Measurements from ENCODE around the gene UBE2O.

The UBE2O gene

GRCh38 chr17:76371656-76372628 is 81.0 kb downstream of the UBE2O start:
- Histone ChIP-seq H3K4me1 (ENCODE audit: insufficient read depth, low read length, severe bottlenecking) (peaks cover 10% of the 10 kb centered on the region), H3K27me3 (ENCODE audit: insufficient read depth, low read length) (no peaks in the 10 kb centered on the region), H3F3A (ENCODE audit: insufficient read depth, low read length) (no peaks in the 10 kb centered on the region), H4K20me1 (ENCODE audit: insufficient read depth, low read length) (no peaks in the 10 kb centered on the region), H3K9me2 (ENCODE audit: low read depth, low read length) (no peaks in the 10 kb centered on the region), H3K4me3 (ENCODE audit: low read depth, low read length, poor library complexity, severe bottlenecking) (no peak overlapping the region), H3K4me2 (ENCODE audit: low read length) (no peak overlapping the region), H3K36me3 (ENCODE audit: insufficient read depth, low read length) (no peaks in the 10 kb centered on the region), H3K9ac (ENCODE audit: low read length) (no peak overlapping the region), H2AFZ (ENCODE audit: low read length) (no peak overlapping the region), H3K27ac (ENCODE audit: low read depth, low read length, poor library complexity, severe bottlenecking) (no peak overlapping the region), H3K9me3 (ENCODE audit: low read length) (no peaks in the 10 kb centered on the region), H3K79me2 (ENCODE audit: insufficient read depth, low read length) (no peaks in the 10 kb centered on the region)
- TF ChIP-seq EZH2 (IDR thresholded peaks at IDR 0.05; ENCODE audit: borderline replicate concordance, low read length) = no peak
- no peak for TF ChIP-seq CTCF (IDR thresholded peaks at IDR 0.05; ENCODE audit: low read length)

GRCh38 chr17:76370261-76370993 is 82.5 kb downstream of the UBE2O start:
- Histone ChIP-seq H3K9ac (ENCODE audit: low read length) (no peak overlapping the region), H3K9me2 (ENCODE audit: low read depth, low read length) (no peaks in the 10 kb centered on the region), H2AFZ (ENCODE audit: low read length) (no peak overlapping the region), H3K36me3 (ENCODE audit: insufficient read depth, low read length) (no peaks in the 10 kb centered on the region), H3K4me2 (ENCODE audit: low read length) (no peak overlapping the region), H3K27ac (ENCODE audit: low read depth, low read length, poor library complexity, severe bottlenecking) (no peak overlapping the region), H4K20me1 (ENCODE audit: insufficient read depth, low read length) (no peaks in the 10 kb centered on the region), H3K4me3 (ENCODE audit: low read depth, low read length, poor library complexity, severe bottlenecking) (no peak overlapping the region), H3K4me1 (ENCODE audit: insufficient read depth, low read length, severe bottlenecking) (peaks cover 10% of the 10 kb centered on the region), H3K9me3 (ENCODE audit: low read length) (no peaks in the 10 kb centered on the region), H3K27me3 (ENCODE audit: insufficient read depth, low read length) (no peaks in the 10 kb centered on the region), H3F3A (ENCODE audit: insufficient read depth, low read length) (no peaks in the 10 kb centered on the region), H3K79me2 (ENCODE audit: insufficient read depth, low read length) (no peaks in the 10 kb centered on the region)
- TF ChIP-seq EZH2 (IDR thresholded peaks at IDR 0.05; ENCODE audit: borderline replicate concordance, low read length) = no peak
- peak; percentile 94 for TF ChIP-seq CTCF (IDR thresholded peaks at IDR 0.05; ENCODE audit: low read length)

- no peaks in the 10 kb centered on the region for H3K9me2 ChIP-seq (ENCODE audit: low read depth, low read length)
- no peak overlapping the region for H2AFZ ChIP-seq (ENCODE audit: low read length)
- TF ChIP-seq EZH2 (IDR thresholded peaks at IDR 0.05; ENCODE audit: borderline replicate concordance, low read length) = no peak
- TF ChIP-seq CTCF (IDR thresholded peaks at IDR 0.05; ENCODE audit: low read length) = no peak
- H3K27ac ChIP-seq (ENCODE audit: low read depth, low read length, poor library complexity, severe bottlenecking) = no peak overlapping the region
- no peak overlapping the region for H3K9ac ChIP-seq (ENCODE audit: low read length)
- no peaks in the 10 kb centered on the region for H4K20me1 ChIP-seq (ENCODE audit: insufficient read depth, low read length)
- no peaks in the 10 kb centered on the region for H3F3A ChIP-seq (ENCODE audit: insufficient read depth, low read length)
- no peaks in the 10 kb centered on the region for H3K27me3 ChIP-seq (ENCODE audit: insufficient read depth, low read length)
- no peaks in the 10 kb centered on the region for H3K79me2 ChIP-seq (ENCODE audit: insufficient read depth, low read length)
- H3K4me3 ChIP-seq (ENCODE audit: low read depth, low read length, poor library complexity, severe bottlenecking) = no peak overlapping the region
- H3K4me2 ChIP-seq (ENCODE audit: low read length) = no peak overlapping the region
- H3K9me3 ChIP-seq (ENCODE audit: low read length) = no peaks in the 10 kb centered on the region
- no peaks in the 10 kb centered on the region for H3K36me3 ChIP-seq (ENCODE audit: insufficient read depth, low read length)
- peaks cover 10% of the 10 kb centered on the region for H3K4me1 ChIP-seq (ENCODE audit: insufficient read depth, low read length, severe bottlenecking)
Measured at GRCh38 chr17:76369804-76370203, 83.1 kb downstream of the UBE2O start.

Measured in OCI-LY1 (cell line).